Right lobe of liver (tissue), 6 donors: Measurements from ENCODE around the gene CARD6. TPM values are rescaled to one million over a fixed set of nuclear protein-coding genes. Genes with fewer than 3 reads are reported as not detected.
"Not testable (repeated sequence)": the region's sequence is repeated elsewhere in the genome, so short reads cannot be mapped to it uniquely, and the experiment has no call there.

Experiments
- ATAC-seq, 4 donors: fragments of 200-7000 bp; cut with Tn5 transposase; one replicate each; pipeline ENCODE4 v1.9.1; 2020; ENCODE audit warnings: mild to moderate bottlenecking in 4 of 4, moderate library complexity in 4 of 4
- DNase-seq, 3 donors: peaks; one replicate each; pipeline ENCODE4 v3.0.0-alpha.2; 2020
- H3K27ac ChIP-seq, 3 donors: fragments of 200-600 bp; one replicate each; pipeline ENCODE4 v1.8.0; 2022
- H3K27me3 ChIP-seq, 2 donors: fragments of 200-600 bp; one replicate each; pipeline ENCODE4 v1.8.0; 2022
- H3K36me3 ChIP-seq, 4 donors: fragments of 200-600 bp; sonication (generic) in 1 of 4; one replicate each; pipeline versions ENCODE4 v1.5.1 to v1.8.0; 2017 to 2022; ENCODE audit warnings: control low read depth in 1 of 4
- H3K4me1 ChIP-seq, 4 donors: fragments of 200-600 bp; sonication (generic) in 1 of 4; one replicate each; pipeline versions ENCODE4 v1.5.1 to v1.8.0; 2017 to 2022; ENCODE audit warnings: control low read depth in 1 of 4
- H3K4me3 ChIP-seq, 3 donors: fragments of 200-600 bp; one replicate each; pipeline ENCODE4 v1.8.0; 2022
- H3K9me3 ChIP-seq, 4 donors: fragments of 200-600 bp; sonication (generic) in 1 of 4; one replicate each; pipeline versions ENCODE4 v1.5.1 to v1.8.0; 2017 to 2022; ENCODE audit warnings: control low read depth in 1 of 4
- POLR2A ChIP-seq: fragments of 450-650 bp; IDR thresholded peaks from one replicate; pipeline ENCODE4 v1.6.1; 2017; ENCODE audit warnings: antibody characterized with exemption, mild to moderate bottlenecking
- WGBS: methylation state at CpG from one replicate; pipeline ENCODE4 v1.1.6; 2018; ENCODE audit warnings: low coverage, low lambda C conversion rate; ENCODE audit not compliant: insufficient coverage; ENCODE audit errors: missing lambda C conversion rate; 5-methylcytosine and 5-hydroxymethylcytosine counted together
- intact Hi-C, 2 donors: fragments of 100-400 bp; cut with DNase I; formaldehyde crosslinking; loops; one replicate each; pipeline versions ENCODE4 v1.11.2 to v1.14.1; 2022
- total RNA-seq, 6 experiments: library from RNA; depleted of rRNA in 2 of 6; stranded (reverse); fragments of >200 nt in 2 of 6; fragmentation: NEBNext Ultra II Directional in 3 of 6; extraction: Animal tissue kit (Norgen Biotek cat#: 25700) in 3 of 6; gene quantifications; one replicate each; pipeline versions ENCODE4 v1.1.0 to v1.2.4, GENCODE V29; 2016 to 2023
- TF ChIP-seq, protein P1 (sequence below), 4 donors: fragments of 200-600 bp in 3 of 4; fragments of 450-650 bp in 1 of 4; IDR thresholded peaks; one replicate each; pipeline versions ENCODE4 v1.5.1 to v1.8.0; 2016 to 2022; ENCODE audit warnings: antibody characterized with exemption in 4 of 4, mild to moderate bottlenecking in 2 of 4
- donor health status: DM: no; HTN: yes; CAD: no.
- donor health status: DM: no; HTN: no; CAD: no.
- donor health status: DM: no; HTN: no; CAD: no.
- donor health status: DM: no; HTN: yes; CAD: no.
- donor health status: DM: no; HTN: yes; CAD: no.

The CARD6 gene
- total RNA-seq, 6 experiments from 2014 or later: 3.0 to 6.2 (median 3.3) TPM

- ATAC-seq: no peak
- no peak for TF ChIP-seq POLR2A
- TF ChIP-seq, protein P1, sequence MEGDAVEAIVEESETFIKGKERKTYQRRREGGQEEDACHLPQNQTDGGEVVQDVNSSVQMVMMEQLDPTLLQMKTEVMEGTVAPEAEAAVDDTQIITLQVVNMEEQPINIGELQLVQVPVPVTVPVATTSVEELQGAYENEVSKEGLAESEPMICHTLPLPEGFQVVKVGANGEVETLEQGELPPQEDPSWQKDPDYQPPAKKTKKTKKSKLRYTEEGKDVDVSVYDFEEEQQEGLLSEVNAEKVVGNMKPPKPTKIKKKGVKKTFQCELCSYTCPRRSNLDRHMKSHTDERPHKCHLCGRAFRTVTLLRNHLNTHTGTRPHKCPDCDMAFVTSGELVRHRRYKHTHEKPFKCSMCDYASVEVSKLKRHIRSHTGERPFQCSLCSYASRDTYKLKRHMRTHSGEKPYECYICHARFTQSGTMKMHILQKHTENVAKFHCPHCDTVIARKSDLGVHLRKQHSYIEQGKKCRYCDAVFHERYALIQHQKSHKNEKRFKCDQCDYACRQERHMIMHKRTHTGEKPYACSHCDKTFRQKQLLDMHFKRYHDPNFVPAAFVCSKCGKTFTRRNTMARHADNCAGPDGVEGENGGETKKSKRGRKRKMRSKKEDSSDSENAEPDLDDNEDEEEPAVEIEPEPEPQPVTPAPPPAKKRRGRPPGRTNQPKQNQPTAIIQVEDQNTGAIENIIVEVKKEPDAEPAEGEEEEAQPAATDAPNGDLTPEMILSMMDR (IDR thresholded peaks at IDR 0.05): no peak
- no peak for DNase-seq
- peaks cover 0 to 2% (median 0%) of the 10 kb centered on the region in 4 donors for H3K36me3 ChIP-seq
- no peak overlapping the region for H3K27ac ChIP-seq
- H3K4me1 ChIP-seq: no peaks in the 10 kb centered on the region
- intact Hi-C loops: no loop called here
- no peak overlapping the region for H3K4me3 ChIP-seq
- H3K9me3 ChIP-seq: no peaks in the 10 kb centered on the region
- WGBS: 61% methylated on average over 3 of the region's 4 CpGs
- H3K27me3 ChIP-seq: no peaks in the 10 kb centered on the region
These were observed 12.5 kb downstream of the CARD6 start for GRCh38 chr5:40853632-40854192.

DNA sequence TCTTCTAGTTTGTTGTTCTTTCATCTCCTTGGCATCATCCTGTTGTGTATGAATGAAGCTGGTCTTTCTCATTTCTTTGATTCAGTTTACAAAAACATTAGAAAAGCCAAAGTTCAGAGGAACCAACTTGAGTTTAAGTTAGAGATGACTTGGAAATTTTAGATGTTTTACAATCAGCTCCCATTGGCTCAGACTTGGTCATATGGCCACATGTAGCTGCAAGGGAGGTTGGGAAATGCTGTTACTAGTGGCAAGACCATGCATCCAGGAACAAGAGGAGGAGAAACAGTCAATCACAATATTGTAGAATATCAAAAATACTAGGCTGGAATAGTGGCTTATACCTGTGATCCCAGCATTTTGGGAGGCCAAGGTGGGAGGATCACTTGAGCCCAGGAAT, 19.5 kb downstream of the CARD6 start:
- TF ChIP-seq, protein P1 (IDR thresholded peaks at IDR 0.05): no peak
- Histone ChIP-seq H3K4me3 (no peak overlapping the region), H3K4me1 (no peaks in the 10 kb centered on the region), H3K9me3 (no peaks in the 10 kb centered on the region), H3K27ac (no peak overlapping the region), H3K27me3 (no peaks in the 10 kb centered on the region), H3K36me3 (no peaks in the 10 kb centered on the region)
- no peak for DNase-seq
- ATAC-seq: no peak
- intact Hi-C loops: no loop called here

DNA sequence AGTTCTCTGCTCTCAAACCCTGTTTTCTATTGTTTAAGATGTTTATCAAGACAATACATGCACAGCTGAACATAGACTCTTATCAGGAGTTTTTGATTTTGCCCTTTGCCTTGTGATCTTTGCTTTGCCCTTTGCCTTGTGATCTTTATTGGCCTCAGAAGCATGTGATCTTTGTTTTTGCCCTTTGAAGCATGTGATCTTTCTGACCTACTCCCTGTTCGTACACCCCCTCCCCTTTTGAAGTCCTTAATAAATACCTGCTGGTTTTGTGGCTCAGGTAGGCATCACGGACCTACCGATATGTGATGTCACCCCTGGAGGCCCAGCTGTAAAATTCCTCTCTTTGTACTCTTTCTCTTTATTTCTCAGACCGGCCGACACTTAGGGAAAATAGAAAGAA, 23.8 kb downstream of the CARD6 start:
- intact Hi-C loops, DNase-seq, H3K4me1 ChIP-seq, H3K9me3 ChIP-seq, H3K27me3 ChIP-seq, H3K27ac ChIP-seq, H3K36me3 ChIP-seq, ATAC-seq, H3K4me3 ChIP-seq: not testable (repeated sequence)
- 69% methylated on average over 5 of the region's 5 CpGs for WGBS

DNA sequence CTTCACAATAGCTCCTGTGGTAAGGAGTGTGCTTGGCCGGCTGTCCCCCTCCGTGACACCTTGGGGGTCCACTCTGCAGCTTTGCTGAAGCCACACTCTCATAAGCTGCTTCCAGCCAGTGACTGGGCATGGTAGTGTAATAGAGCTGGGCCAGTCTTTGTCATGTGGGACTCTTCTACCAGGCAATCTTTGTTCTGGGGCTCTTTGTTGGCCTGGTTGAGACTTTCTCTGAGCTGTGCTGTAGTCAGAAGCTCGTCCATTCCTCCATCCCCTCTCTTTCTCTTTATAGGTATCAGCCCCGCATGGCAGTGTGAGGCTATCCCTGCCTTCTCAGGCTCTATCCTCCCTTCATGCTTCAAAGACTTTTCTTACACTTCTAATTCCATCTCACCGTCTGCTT, 25.7 kb downstream of the CARD6 start:
- ATAC-seq (no peak), DNase-seq (no peak)
- Histone ChIP-seq H3K9me3 (peaks cover 0 to 2% (median 0%) of the 10 kb centered on the region in 4 donors), H3K4me1 (no peaks in the 10 kb centered on the region), H3K36me3 (no peaks in the 10 kb centered on the region), H3K27ac (no peak overlapping the region), H3K27me3 (no peaks in the 10 kb centered on the region), H3K4me3 (no peak overlapping the region)
- WGBS: 63% methylated on average over 4 of the region's 5 CpGs
- TF ChIP-seq, protein P1 (IDR thresholded peaks at IDR 0.05): no peak
- TF ChIP-seq POLR2A: no peak
- intact Hi-C loops: no loop called here

GRCh38 chr5:40869384-40869783, 28.2 kb downstream of the CARD6 start:
- no peak for ATAC-seq
- DNase-seq: no peak
- intact Hi-C loops: no loop called here
- no peaks in the 10 kb centered on the region for H3K27me3 ChIP-seq
- 82% methylated on average over 1 of the region's 1 CpG for WGBS
- TF ChIP-seq, protein P1 (IDR thresholded peaks at IDR 0.05): no peak
- no peak for TF ChIP-seq POLR2A
- H3K36me3 ChIP-seq: no peaks in the 10 kb centered on the region
- H3K27ac ChIP-seq: no peak overlapping the region
- no peaks in the 10 kb centered on the region for H3K4me1 ChIP-seq
- peaks cover 0 to 2% (median 0%) of the 10 kb centered on the region in 4 donors for H3K9me3 ChIP-seq
- no peak overlapping the region for H3K4me3 ChIP-seq
